Measurements from ENCODE around the gene PNKP. TPM values are rescaled to one million over a fixed set of nuclear protein-coding genes. Genes with fewer than 3 reads are reported as not detected.

The PNKP gene
- total and polyA plus RNA-seq, 9 of the 15 experiments (the other 6 are each of a cell fraction or from before 2014, with no cell fraction given) = 2.8 to 85.4 (median 25.3) TPM

- TF ChIP-seq ATF2 (CRISPR knock-in tag; IDR thresholded peaks at IDR 0.05) (peak; percentile 55; the same call in 1 of the 2 replicates), MTA1 (IDR thresholded peaks at IDR 0.05; ENCODE audit: borderline replicate concordance) (peak; percentile 80), TAF15 (IDR thresholded peaks at IDR 0.05; ENCODE audit: low read depth, low read length) (no peak), THAP12 (CRISPR knock-in tag; IDR thresholded peaks at IDR 0.05) (peak; percentile 86), FOXP4 (CRISPR knock-in tag; IDR thresholded peaks at IDR 0.05; ENCODE audit: borderline replicate concordance) (no peak), ZNF212 (CRISPR knock-in tag; IDR thresholded peaks at IDR 0.05) (no peak), ZBTB40 (IDR thresholded peaks at IDR 0.05) (peak; percentile 48), ZBTB40 (CRISPR knock-in tag; IDR thresholded peaks at IDR 0.05) (no peak), MTA2 (IDR thresholded peaks at IDR 0.05; ENCODE audit: low read depth) (0 out of 2 replicates have a peak, but pooled peaks have one; percentile 10), CREM (IDR thresholded peaks at IDR 0.05; ENCODE audit: low read depth) (peak; percentile 97), ASH1L (IDR thresholded peaks at IDR 0.05; ENCODE audit: borderline replicate concordance, low read depth, partially characterized antibody) (peak; percentile 26)
Observed at GRCh38 chr19:49850487-49851342, 16.7 kb downstream of the PNKP start, which contains the start of gene PTOV1 (continued).
